Stimulated activated CD4-positive, alpha-beta T cell treated with anti-CD3 and anti-CD28 coated beads, Interleukin-1b, Interleukin-23, amount 100 ng/mL, for 24 hours (primary cell): ENCODE data around the gene ROGDI.

Experiments used
- DNase-seq, 4 experiments: peaks; one replicate each; pipeline ENCODE4 v3.0.0-alpha.2; 2020; ENCODE audit warnings: low read depth in 4 of 4, low spot score in 1 of 4

Gene ROGDI

GRCh38 chr16:4768549-4769305, 33.7 kb downstream of the ROGDI start:
- DNase-seq = peak; percentile 67 to 88 (median 82)

- no peak for DNase-seq
Observed at GRCh38 chr16:4767872-4768548, 34.4 kb downstream of the ROGDI start.

- DNase-seq = peak; percentile 95 to 98 (median 96)
Observed at GRCh38 chr16:4766875-4767628, 35.4 kb downstream of the ROGDI start, which contains the start of gene ZNF500. TSS of gene ZNF500 (minus strand) at chr16:4767162. CDS start at chr16:4765978, 1,184 bp downstream.

GRCh38 chr16:4765511-4766474, 36.6 kb downstream of the ROGDI start:
- no peak for DNase-seq

- no peak for DNase-seq
Observed at GRCh38 chr16:4763791-4764190, 38.6 kb downstream of the ROGDI start.

- no peak for DNase-seq
Observed at GRCh38 chr16:4762205-4762604, 40.2 kb downstream of the ROGDI start.

GRCh38 chr16:4760221-4760910, 42.1 kb downstream of the ROGDI start:
- no peak for DNase-seq

- no peak for DNase-seq
Observed at GRCh38 chr16:4755687-4756086, 46.7 kb downstream of the ROGDI start.

- no peak for DNase-seq
Observed at GRCh38 chr16:4754865-4755264, 47.6 kb downstream of the ROGDI start.

GRCh38 chr16:4753227-4753626, 49.2 kb downstream of the ROGDI start:
- DNase-seq = no peak

GRCh38 chr16:4752351-4753100, 49.9 kb downstream of the ROGDI start:
- no peak for DNase-seq

GRCh38 chr16:4750896-4751295, 51.5 kb downstream of the ROGDI start:
- DNase-seq = no peak

- DNase-seq = no peak
Observed at GRCh38 chr16:4749700-4750257, 52.7 kb downstream of the ROGDI start.

- no peak for DNase-seq
Observed at GRCh38 chr16:4748682-4749411, 53.6 kb downstream of the ROGDI start.

- no peak for DNase-seq
Observed at GRCh38 chr16:4747906-4748681, 54.3 kb downstream of the ROGDI start.

- no peak for DNase-seq
Observed at GRCh38 chr16:4746991-4747574, 55.4 kb downstream of the ROGDI start.
